Stimulated activated naive CD8-positive, alpha-beta T cell treated with anti-CD3 and anti-CD28 coated beads, Interleukin-15, Interleukin-2, amounts not matched to agents 100 ng/mL and 50 ng/mL, for 24 hours (primary cell): ENCODE data around the gene FAM163A.
"Not testable (repeated sequence)": the region's sequence is repeated elsewhere in the genome, so short reads cannot be mapped to it uniquely, and the experiment has no call there.

Experiments used
- H3K27ac Mint-ChIP-seq: one replicate; pipeline ENCODE4 v1.8.0; 2021; ENCODE audit warnings: mild to moderate bottlenecking, mixed read lengths
- H3K27me3 Mint-ChIP-seq: one replicate; pipeline ENCODE4 v1.8.0; 2021; ENCODE audit warnings: mixed read lengths
- H3K36me3 Mint-ChIP-seq: one replicate; pipeline ENCODE4 v1.8.0; 2021; ENCODE audit warnings: low read depth, mixed read lengths
- H3K4me1 Mint-ChIP-seq: one replicate; pipeline ENCODE4 v1.8.0; 2021; ENCODE audit warnings: low read depth, mixed read lengths
- H3K4me3 Mint-ChIP-seq: one replicate; pipeline ENCODE4 v1.8.0; 2021; ENCODE audit warnings: mild to moderate bottlenecking, mixed read lengths
- H3K9me3 Mint-ChIP-seq: one replicate; pipeline ENCODE4 v1.8.0; 2021; ENCODE audit warnings: mixed read lengths

FAM163A gene

DNA sequence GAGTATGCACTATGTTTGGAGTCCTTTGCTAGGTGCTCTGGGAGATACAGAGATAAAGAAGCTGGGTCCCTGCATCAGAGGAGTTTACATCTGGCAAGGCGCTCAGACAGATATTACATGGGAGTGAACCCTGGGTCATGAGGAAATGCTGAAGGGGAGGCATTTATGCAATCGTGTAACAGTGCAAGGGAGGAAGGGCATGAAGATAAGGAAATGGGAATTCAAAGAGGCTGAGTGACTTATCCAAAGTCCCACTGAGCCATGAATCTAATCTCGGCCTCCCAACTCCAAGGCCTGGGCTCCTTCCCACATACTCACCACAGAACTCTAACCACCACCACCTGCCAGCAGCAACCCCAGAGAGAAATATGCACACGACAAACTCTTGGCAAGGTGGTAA is 51.6 kb downstream of the FAM163A start:
- Mint-ChIP-seq H3K27me3 (peaks cover 3% of the 10 kb centered on the region), H3K9me3 (no peaks in the 10 kb centered on the region), H3K27ac (no peak overlapping the region), H3K4me1 (no peaks in the 10 kb centered on the region), H3K36me3 (no peaks in the 10 kb centered on the region), H3K4me3 (no peak overlapping the region)

DNA sequence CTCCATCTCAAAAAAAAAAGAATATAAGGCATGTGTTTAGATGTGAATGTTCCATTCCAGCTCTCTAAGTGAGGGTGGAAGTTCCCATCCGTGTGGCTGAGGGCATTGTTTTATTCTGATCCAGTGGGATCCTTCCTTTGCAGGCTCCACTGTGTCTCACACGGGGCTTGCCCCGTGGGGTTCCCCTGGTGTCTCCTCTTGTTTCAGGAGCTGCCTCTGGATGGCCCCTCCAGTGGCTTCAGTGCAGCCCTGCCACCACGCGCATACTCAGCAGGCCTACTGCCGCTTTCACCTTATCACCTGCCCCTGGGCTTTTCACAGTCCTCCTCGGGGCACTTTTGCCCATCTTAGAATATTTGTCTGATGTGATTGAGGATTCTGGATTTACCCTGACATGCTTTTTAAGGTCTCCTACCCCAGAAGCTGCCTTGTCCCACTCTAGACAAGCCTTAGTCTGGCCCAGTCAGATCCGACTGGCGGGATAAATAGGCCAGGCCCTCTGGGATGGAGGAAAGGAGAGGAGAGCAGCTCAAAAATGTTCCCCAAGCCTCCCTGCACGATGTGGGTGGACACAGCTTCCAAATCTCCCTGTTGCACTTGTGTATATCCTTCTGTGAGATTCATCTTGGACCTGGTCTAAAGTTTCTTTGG is 55.2 kb downstream of the FAM163A start:
- H3K27me3 Mint-ChIP-seq, result peaks cover 3% of the 10 kb centered on the region
- H3K9me3 Mint-ChIP-seq, result no peaks in the 10 kb centered on the region
- no peak overlapping the region for H3K27ac Mint-ChIP-seq
- H3K4me1 Mint-ChIP-seq, result no peaks in the 10 kb centered on the region
- H3K36me3 Mint-ChIP-seq, result no peaks in the 10 kb centered on the region
- H3K4me3 Mint-ChIP-seq, result no peak overlapping the region

DNA sequence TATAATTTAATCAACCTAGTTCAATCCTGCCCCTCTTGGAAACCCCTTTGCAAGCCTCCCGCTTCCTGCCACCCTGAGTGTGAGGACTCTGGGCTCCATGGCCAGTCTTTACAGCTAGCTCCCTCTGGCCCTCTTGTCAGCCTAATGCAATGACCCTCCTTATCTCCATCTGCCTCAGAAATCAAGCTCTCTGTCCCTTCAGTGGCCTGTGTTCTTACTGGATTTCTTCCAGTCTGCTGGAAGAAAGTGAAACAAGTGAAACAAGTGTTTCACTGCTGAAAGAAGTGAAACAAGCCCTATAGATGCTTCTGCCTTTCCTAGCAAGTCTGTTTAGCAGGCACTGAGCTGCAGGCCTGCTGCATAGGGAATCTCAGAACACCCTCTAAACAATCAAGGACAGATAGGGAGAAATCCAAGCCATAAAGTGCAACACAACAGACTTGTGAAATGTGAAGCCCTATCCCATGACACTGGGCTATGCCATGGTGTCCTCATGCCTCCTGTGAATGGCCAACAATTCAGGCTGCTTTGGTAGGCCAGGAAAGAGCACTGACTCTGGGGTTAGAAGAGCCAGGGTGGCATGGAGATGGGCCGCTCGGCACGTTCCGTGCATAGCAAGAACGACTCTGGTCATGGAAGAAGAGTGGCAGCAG is 55.9 kb downstream of the FAM163A start:
- Mint-ChIP-seq H3K4me1 (no peaks in the 10 kb centered on the region), H3K4me3 (no peak overlapping the region), H3K27me3 (peaks cover 3% of the 10 kb centered on the region), H3K9me3 (no peaks in the 10 kb centered on the region), H3K27ac (no peak overlapping the region), H3K36me3 (no peaks in the 10 kb centered on the region)

DNA sequence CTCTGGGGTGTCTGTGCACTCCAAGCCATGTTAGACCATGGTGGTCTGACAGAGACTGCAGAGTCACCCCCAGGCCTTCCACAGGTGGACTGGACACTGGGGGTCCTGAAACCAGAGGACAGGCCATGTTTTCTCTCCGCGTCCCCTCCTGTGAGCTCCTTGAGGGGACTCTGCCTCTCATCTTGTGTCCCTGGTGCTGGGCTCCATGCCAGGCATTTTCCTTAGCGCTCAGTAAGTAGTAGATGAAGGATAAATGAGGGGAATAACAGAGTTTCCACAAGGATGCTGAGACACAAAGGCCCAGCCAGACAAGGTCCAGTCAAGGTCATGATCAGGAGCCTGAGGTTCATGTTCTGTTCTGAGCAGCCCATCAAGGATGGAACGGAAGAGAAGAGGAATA is 57.4 kb downstream of the FAM163A start:
- H3K27me3 Mint-ChIP-seq, result peaks cover 3% of the 10 kb centered on the region
- no peak overlapping the region for H3K27ac Mint-ChIP-seq
- no peaks in the 10 kb centered on the region for H3K4me1 Mint-ChIP-seq
- no peaks in the 10 kb centered on the region for H3K36me3 Mint-ChIP-seq
- H3K9me3 Mint-ChIP-seq, result no peaks in the 10 kb centered on the region
- H3K4me3 Mint-ChIP-seq, result no peak overlapping the region

DNA sequence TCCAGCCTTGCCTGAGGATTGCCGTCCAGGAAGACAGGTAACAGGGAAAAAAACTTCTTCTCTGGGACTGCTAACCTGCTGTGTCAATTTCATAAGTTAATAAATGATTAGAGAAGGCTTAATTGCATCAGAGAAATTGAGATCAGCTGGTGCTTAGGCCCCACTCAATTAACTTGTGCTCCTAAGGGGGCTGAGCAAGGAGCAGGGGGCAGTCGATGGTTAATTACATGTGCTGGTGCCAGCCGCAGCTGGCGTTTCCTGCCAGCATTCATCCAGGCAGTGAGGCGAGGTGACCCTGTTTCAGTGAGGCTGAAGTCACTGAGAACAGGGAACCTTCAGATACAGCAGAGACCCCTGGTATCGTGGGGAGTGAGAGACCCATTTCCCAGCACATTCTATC is 60.0 kb downstream of the FAM163A start:
- no peaks in the 10 kb centered on the region for H3K27me3 Mint-ChIP-seq
- H3K27ac Mint-ChIP-seq, result no peak overlapping the region
- H3K9me3 Mint-ChIP-seq, result no peaks in the 10 kb centered on the region
- no peak overlapping the region for H3K4me3 Mint-ChIP-seq
- no peaks in the 10 kb centered on the region for H3K4me1 Mint-ChIP-seq
- no peaks in the 10 kb centered on the region for H3K36me3 Mint-ChIP-seq

DNA sequence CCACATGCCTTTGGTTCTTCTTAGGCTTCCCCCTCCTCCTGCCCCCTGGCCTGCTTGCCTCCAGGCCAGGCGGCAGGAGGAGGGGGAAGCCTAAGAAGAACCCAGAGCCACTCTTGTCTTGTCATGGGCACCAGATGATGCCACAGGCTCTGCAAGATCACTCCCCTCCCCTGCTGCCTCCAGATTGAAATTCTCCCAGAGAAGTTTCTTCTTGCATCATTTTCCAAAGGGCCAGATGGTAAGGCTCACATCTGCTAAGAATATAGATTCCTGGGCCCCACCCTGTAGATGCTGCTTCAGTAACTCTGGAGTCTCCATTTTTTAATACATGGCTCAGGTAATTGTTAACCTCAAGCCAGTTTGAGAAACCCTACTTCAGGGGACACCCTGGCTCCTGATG is 60.8 kb downstream of the FAM163A start:
- Mint-ChIP-seq H3K9me3 (no peaks in the 10 kb centered on the region), H3K27me3 (no peaks in the 10 kb centered on the region), H3K36me3 (no peaks in the 10 kb centered on the region), H3K4me1 (no peaks in the 10 kb centered on the region), H3K27ac (no peak overlapping the region), H3K4me3 (no peak overlapping the region)

DNA sequence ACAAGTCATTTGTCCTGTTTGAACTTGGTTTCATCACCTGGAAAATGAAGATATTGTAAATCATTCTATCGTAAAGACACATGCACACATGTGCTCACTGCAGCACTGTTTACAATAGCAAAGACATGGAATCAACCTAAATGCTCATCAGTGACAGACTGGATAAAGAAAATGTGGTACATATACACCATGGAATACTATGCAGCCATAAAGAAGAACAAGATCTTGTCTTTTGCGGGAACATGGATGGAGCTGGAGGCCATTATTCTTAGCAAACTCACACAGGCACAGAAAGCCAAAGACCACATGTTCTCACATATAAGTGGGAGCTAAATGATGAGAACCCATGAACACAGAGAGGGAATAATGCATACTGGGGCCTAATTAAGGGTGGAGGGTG is 61.3 kb downstream of the FAM163A start:
- not testable (repeated sequence) for H3K27me3 Mint-ChIP-seq, H3K27ac Mint-ChIP-seq, H3K4me1 Mint-ChIP-seq, H3K4me3 Mint-ChIP-seq, H3K9me3 Mint-ChIP-seq, H3K36me3 Mint-ChIP-seq

DNA sequence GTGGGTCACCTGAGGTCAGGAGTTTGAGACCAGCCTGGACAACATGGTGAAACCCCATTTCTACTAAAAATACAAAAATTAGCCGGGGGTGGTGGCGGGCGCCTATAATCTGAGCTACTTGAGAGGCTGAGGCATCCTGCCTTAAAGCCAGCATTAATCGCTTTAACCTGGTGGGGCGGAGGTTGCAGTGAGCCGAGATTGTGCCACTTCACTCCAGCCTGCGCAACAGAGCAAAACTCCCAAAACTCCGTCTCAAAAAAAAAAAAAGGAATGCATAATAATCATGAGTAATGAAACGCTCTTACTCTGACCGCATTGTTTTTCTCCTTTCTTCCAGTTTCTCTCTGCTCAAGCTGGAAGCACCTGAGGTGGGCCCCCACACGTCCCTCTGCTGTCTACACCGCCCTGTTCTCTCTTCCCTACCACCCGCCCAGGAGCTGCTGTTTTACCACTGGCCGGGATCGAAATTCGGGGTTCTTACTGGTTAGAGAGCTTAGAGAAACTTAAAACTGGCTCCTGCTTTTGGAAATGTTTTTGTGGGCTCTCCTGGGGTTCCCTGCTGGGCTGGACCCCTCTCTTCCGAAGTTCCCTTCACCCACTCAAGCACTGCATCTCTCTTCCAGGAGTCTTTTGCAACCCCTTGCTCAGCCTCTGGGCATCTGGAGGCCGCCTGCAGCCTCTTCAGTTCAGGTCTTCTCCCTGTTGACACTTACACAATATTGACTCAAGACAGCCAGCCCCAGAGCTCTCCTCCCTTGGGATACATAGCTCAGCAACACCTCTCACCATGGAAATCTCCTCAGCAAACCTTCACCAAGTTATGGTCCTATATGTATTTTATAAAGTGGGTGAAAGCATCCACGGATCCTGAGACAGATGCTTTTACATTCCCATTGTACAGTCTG is 62.5 kb downstream of the FAM163A start:
- no peak overlapping the region for H3K4me3 Mint-ChIP-seq
- H3K9me3 Mint-ChIP-seq, result no peaks in the 10 kb centered on the region
- H3K27me3 Mint-ChIP-seq, result peaks cover 4% of the 10 kb centered on the region
- H3K27ac Mint-ChIP-seq, result no peak overlapping the region
- peaks cover 5% of the 10 kb centered on the region for H3K4me1 Mint-ChIP-seq
- no peaks in the 10 kb centered on the region for H3K36me3 Mint-ChIP-seq

DNA sequence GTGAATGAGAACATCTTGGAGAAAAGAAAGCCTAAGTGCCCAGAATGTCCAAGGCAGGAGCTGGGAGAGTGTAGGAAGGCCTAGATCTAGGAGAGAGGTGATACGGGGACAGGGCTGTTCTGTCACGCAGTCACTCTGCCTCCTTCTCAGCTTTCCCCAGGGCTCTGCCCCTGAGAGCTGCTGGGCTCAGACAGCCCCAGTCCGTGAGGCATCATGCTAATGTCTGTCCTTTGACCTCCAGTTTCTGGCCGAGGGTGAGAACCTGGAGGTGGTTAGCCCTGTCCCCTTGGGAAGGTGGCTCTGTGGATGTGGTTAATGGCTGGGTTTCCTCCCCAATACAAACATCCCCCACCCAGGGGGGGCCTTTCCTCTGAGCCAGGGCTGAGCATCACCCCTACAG is 63.2 kb downstream of the FAM163A start:
- H3K27me3 Mint-ChIP-seq, result peaks cover 4% of the 10 kb centered on the region
- H3K36me3 Mint-ChIP-seq, result no peaks in the 10 kb centered on the region
- no peaks in the 10 kb centered on the region for H3K9me3 Mint-ChIP-seq
- peaks cover 5% of the 10 kb centered on the region for H3K4me1 Mint-ChIP-seq
- H3K27ac Mint-ChIP-seq, result no peak overlapping the region
- no peak overlapping the region for H3K4me3 Mint-ChIP-seq

DNA sequence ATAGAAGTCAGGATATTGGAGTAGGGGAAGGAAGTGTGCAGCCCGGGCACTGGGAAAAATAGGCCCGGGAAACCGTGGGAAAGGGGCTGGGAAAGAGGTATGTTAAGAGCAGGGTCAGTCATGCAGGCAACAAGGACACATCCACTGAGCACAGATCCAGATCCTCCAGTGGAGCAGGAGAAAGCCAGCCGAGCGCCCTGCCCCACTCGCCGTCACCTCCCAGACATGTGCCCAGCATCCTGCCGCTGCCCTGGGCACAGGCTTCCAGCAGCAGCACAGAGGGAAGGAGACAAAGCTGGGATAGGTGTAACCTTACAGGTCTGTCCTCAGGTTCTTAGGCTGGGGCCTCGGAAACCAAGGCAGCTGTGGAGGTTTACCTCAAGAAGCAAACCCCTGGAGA is 64.2 kb downstream of the FAM163A start:
- Mint-ChIP-seq H3K27me3 (peaks cover 4% of the 10 kb centered on the region), H3K4me3 (no peak overlapping the region), H3K9me3 (no peaks in the 10 kb centered on the region)

DNA sequence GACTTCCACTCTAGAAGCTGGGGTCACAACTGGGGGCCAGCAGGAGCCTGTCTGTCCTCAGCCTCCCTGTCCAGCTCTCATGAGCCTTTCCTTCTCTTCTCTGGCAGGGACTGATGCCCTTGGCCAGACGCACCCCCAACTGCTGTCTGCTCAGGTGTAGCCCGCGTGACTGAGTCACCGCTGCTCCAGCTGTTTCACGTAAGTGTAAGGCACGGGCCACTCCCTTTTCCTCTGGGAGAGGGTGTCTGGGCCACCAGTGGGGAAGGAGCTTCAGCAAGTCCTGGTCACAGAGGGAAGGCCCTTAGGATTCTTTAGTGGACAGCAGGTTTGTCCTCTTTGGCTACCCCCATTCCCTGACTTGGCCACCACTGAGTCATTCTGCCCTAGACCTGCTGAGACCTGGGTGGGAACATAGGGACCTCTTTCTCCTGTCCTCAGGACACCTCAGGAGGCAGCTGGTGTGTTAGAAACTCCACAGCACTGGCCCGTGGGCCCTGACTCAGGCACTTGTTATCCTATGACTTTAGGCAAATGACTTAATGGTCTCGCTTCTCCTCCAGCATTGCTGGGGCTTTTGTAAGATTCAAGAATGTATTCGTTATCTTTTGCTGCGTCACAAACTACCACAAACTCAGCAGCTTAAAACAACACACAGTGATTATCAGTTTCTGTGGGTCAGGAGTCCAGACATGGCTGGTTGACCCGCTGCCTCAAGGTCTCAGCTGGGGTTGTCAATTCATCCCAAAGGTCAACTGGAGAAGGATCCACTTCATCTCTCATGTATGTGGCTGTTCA is 64.8 kb downstream of the FAM163A start:
- no peaks in the 10 kb centered on the region for H3K36me3 Mint-ChIP-seq
- no peak overlapping the region for H3K27ac Mint-ChIP-seq
- no peaks in the 10 kb centered on the region for H3K9me3 Mint-ChIP-seq
- H3K4me1 Mint-ChIP-seq, result peaks cover 5% of the 10 kb centered on the region
- H3K4me3 Mint-ChIP-seq, result no peak overlapping the region
- H3K27me3 Mint-ChIP-seq, result peaks cover 4% of the 10 kb centered on the region

More for the DNA sequence above, 64.2 kb downstream of the FAM163A start:
- Mint-ChIP-seq H3K36me3 (no peaks in the 10 kb centered on the region), H3K4me1 (peaks cover 5% of the 10 kb centered on the region), H3K27ac (no peak overlapping the region)

DNA sequence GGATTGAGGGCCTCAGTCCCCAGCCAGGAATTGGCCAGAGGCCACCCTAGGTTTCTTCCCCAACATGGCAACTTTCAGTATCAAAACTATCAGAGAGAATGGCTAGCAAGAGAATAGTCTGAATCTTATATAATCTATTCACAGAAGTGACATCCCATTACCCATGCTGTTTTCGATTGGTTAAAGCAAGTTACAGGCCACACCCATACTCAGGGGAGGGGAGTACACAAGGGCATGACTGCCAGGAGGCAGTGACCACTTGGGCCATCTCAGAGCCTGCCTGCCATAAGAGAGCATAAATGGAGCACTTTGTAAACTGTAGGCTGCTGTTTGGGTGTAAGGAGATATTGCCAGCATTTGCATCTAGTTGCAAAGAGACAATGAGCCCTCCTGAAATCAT is 65.4 kb downstream of the FAM163A start:
- Mint-ChIP-seq H3K9me3 (no peaks in the 10 kb centered on the region), H3K4me3 (no peak overlapping the region), H3K36me3 (no peaks in the 10 kb centered on the region), H3K27ac (no peak overlapping the region), H3K4me1 (peaks cover 5% of the 10 kb centered on the region), H3K27me3 (peaks cover 4% of the 10 kb centered on the region)

DNA sequence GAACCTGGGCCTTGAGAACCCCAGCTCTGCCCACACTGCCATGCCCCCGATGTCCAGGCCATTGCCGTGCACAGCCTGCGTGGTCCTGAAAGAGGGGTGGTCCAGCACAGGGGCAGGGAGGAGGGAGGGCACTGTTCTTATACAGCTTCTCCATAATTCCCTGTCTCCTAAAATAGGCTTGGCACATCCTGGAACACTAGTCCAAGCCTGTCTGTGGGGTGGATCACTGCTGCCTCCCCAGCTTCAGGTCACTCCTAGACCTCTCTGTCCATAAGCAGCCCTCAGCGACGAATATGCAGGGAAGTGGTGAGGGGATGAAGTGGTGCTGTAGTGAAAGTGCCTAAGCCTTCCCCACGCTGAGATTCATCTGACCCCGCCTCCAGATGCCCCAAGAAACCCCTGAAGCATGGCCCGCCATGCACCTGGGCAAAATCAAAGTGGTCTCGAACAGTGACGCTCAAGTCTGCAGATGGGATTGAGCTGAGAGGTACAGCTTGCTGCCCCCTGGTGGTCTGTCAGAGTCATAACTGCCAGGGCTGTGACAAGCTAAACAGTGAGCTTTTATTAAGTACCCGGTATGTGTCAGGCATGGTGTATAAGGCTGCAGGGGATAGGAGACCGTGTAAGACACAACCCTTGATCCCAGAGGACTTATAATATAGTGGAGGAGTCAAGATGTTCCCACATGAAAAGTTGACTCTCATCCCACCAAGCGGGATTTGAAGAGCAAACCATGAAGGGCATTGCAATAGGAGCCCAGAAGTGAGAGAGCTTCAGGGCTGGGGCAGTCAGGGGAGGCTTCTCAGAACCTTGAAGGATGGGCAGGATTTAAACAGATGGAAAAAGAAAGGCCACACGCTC is 66.6 kb downstream of the FAM163A start:
- H3K4me1 Mint-ChIP-seq, result peaks cover 12% of the 10 kb centered on the region
- no peaks in the 10 kb centered on the region for H3K36me3 Mint-ChIP-seq
- H3K27me3 Mint-ChIP-seq, result peaks cover 4% of the 10 kb centered on the region
- no peak overlapping the region for H3K4me3 Mint-ChIP-seq
- H3K9me3 Mint-ChIP-seq, result no peaks in the 10 kb centered on the region
- H3K27ac Mint-ChIP-seq, result no peak overlapping the region

DNA sequence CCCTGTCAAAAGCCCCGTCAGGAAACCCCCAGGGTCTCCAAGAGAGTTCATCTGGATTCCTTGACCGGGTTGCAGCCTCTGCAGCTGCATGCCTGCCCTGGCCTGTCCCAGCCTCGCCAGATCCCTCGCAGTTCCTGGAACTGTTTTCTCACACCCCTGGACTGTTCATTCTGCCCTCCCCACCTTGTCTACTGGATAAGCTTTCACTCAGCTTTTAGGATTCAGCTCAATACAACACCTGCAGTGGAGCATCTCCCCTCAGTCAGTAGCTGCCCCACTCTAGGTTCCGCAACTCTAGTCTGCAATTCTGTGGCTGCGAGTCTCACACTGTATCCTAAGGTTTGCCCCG is 67.2 kb downstream of the FAM163A start:
- Mint-ChIP-seq H3K9me3 (no peaks in the 10 kb centered on the region), H3K27ac (no peak overlapping the region), H3K4me1 (peaks cover 18% of the 10 kb centered on the region), H3K27me3 (peaks cover 4% of the 10 kb centered on the region), H3K4me3 (no peak overlapping the region), H3K36me3 (no peaks in the 10 kb centered on the region)
